Measurements from ENCODE around the gene C18orf63. TPM values are rescaled to one million over a fixed set of nuclear protein-coding genes. Genes with fewer than 3 reads are reported as not detected.

Gene C18orf63
- total and polyA plus RNA-seq, 4 donors, result not detected

DNA sequence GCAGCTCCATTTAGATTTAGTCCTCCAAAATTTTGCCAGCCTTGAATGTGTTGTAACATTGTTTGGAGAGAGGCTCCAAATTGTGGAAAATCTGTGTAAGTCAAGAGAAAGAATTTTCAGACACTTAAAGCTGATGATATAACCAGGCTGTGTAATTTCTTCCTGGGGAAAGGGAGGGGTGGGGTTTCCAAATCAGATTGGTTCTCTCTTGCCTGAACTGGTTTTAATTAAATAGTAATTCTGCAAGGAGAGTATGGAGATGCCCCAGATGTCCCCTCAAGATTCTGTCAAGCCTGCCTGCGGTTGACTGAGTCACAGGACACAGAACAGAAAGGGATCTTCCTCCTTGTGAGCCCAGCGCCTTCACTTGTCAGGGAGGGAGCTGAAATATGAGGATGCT, 54.5 kb downstream of the C18orf63 start:
- Histone ChIP-seq H3K9ac (ENCODE audit: low read depth in 1 of 2, low read length in 2 of 2) (no peak overlapping the region), H3K9me3 (ENCODE audit: control insufficient read depth in 4 of 4, low read length in 3 of 4) (no peaks in the 10 kb centered on the region), H3K4me3 (ENCODE audit: low read depth in 1 of 3, low read length in 3 of 3) (no peak overlapping the region), H3K4me1 (ENCODE audit: control insufficient read depth in 4 of 4, insufficient read depth in 4 of 4, low read length in 3 of 4) (peaks cover 0 to 12% (median 7%) of the 10 kb centered on the region in 4 donors), H3K36me3 (ENCODE audit: control insufficient read depth in 4 of 4, insufficient read depth in 3 of 4, low read depth in 1 of 4, low read length in 3 of 4) (no peaks in the 10 kb centered on the region), H3K27ac (ENCODE audit: low read depth in 1 of 2, low read length in 2 of 2) (no peak overlapping the region), H3K27me3 (ENCODE audit: control insufficient read depth in 4 of 4, insufficient read depth in 4 of 4, low read length in 3 of 4) (no peaks in the 10 kb centered on the region)
- 97% methylated on average over 2 of the region's 2 CpGs for WGBS
- no peak for DNase-seq (ENCODE audit: low spot score)
- no peak for TF ChIP-seq YY1 (IDR thresholded peaks at IDR 0.05)
- no peak for TF ChIP-seq SP1 (IDR thresholded peaks at IDR 0.05)
- TF ChIP-seq, protein P1, sequence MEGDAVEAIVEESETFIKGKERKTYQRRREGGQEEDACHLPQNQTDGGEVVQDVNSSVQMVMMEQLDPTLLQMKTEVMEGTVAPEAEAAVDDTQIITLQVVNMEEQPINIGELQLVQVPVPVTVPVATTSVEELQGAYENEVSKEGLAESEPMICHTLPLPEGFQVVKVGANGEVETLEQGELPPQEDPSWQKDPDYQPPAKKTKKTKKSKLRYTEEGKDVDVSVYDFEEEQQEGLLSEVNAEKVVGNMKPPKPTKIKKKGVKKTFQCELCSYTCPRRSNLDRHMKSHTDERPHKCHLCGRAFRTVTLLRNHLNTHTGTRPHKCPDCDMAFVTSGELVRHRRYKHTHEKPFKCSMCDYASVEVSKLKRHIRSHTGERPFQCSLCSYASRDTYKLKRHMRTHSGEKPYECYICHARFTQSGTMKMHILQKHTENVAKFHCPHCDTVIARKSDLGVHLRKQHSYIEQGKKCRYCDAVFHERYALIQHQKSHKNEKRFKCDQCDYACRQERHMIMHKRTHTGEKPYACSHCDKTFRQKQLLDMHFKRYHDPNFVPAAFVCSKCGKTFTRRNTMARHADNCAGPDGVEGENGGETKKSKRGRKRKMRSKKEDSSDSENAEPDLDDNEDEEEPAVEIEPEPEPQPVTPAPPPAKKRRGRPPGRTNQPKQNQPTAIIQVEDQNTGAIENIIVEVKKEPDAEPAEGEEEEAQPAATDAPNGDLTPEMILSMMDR (IDR thresholded peaks at IDR 0.05; ENCODE audit: low read depth, low read length, missing input control), result no peak
- no peak for TF ChIP-seq TAF1 (conservative IDR thresholded peaks at IDR 0.05)
- no peak for TF ChIP-seq HNF4G (IDR thresholded peaks at IDR 0.05)
- no peak for TF ChIP-seq MAX (IDR thresholded peaks at IDR 0.05)
- TF ChIP-seq FOXA1 (IDR thresholded peaks at IDR 0.05), result no peak
- TF ChIP-seq JUND (IDR thresholded peaks at IDR 0.05), result no peak
- no peak for TF ChIP-seq NR2F2 (IDR thresholded peaks at IDR 0.05)
- no peak for TF ChIP-seq GABPA (IDR thresholded peaks at IDR 0.05 in 1 of 2, conservative IDR thresholded peaks at IDR 0.05 in 1 of 2)
- TF ChIP-seq REST (IDR thresholded peaks at IDR 0.05), result no peak
- TF ChIP-seq FOXA2 (IDR thresholded peaks at IDR 0.05), result no peak
- no peak for TF ChIP-seq RXRA (IDR thresholded peaks at IDR 0.05)
- TF ChIP-seq EGR1 (IDR thresholded peaks at IDR 0.05; ENCODE audit: low read depth in 2 of 2), result no peak
- TF ChIP-seq, protein P2, sequence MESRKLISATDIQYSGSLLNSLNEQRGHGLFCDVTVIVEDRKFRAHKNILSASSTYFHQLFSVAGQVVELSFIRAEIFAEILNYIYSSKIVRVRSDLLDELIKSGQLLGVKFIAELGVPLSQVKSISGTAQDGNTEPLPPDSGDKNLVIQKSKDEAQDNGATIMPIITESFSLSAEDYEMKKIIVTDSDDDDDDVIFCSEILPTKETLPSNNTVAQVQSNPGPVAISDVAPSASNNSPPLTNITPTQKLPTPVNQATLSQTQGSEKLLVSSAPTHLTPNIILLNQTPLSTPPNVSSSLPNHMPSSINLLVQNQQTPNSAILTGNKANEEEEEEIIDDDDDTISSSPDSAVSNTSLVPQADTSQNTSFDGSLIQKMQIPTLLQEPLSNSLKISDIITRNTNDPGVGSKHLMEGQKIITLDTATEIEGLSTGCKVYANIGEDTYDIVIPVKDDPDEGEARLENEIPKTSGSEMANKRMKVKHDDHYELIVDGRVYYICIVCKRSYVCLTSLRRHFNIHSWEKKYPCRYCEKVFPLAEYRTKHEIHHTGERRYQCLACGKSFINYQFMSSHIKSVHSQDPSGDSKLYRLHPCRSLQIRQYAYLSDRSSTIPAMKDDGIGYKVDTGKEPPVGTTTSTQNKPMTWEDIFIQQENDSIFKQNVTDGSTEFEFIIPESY (IDR thresholded peaks at IDR 0.05), result no peak

- H3K36me3 ChIP-seq (ENCODE audit: control insufficient read depth in 4 of 4, insufficient read depth in 3 of 4, low read depth in 1 of 4, low read length in 3 of 4), result no peaks in the 10 kb centered on the region
- WGBS, result 82% methylated on average over 8 of the region's 8 CpGs
- H3K9ac ChIP-seq (ENCODE audit: low read depth in 1 of 2, low read length in 2 of 2), result no peak overlapping the region
- no peaks in the 10 kb centered on the region for H3K27me3 ChIP-seq (ENCODE audit: control insufficient read depth in 4 of 4, insufficient read depth in 4 of 4, low read length in 3 of 4)
- H3K9me3 ChIP-seq (ENCODE audit: control insufficient read depth in 4 of 4, low read length in 3 of 4), result no peaks in the 10 kb centered on the region
- peak; percentile 2 for DNase-seq (ENCODE audit: low spot score)
- H3K4me1 ChIP-seq (ENCODE audit: control insufficient read depth in 4 of 4, insufficient read depth in 4 of 4, low read length in 3 of 4), result peaks cover 0 to 6% (median 3%) of the 10 kb centered on the region in 4 donors
- H3K27ac ChIP-seq (ENCODE audit: low read depth in 1 of 2, low read length in 2 of 2), result no peak overlapping the region
- TF ChIP-seq HNF4A (conservative IDR thresholded peaks at IDR 0.05) (no peak), FOXA2 (IDR thresholded peaks at IDR 0.05) (no peak), YY1 (IDR thresholded peaks at IDR 0.05) (no peak), MAX (IDR thresholded peaks at IDR 0.05) (no peak), HNF4G (IDR thresholded peaks at IDR 0.05) (no peak), TAF1 (conservative IDR thresholded peaks at IDR 0.05) (no peak), NR2F2 (IDR thresholded peaks at IDR 0.05) (no peak), JUND (IDR thresholded peaks at IDR 0.05) (no peak), SP1 (IDR thresholded peaks at IDR 0.05) (no peak), RAD21 (IDR thresholded peaks at IDR 0.05) (no peak), GABPA (IDR thresholded peaks at IDR 0.05 in 1 of 2, conservative IDR thresholded peaks at IDR 0.05 in 1 of 2) (no peak), FOXA1 (IDR thresholded peaks at IDR 0.05) (no peak), EGR1 (IDR thresholded peaks at IDR 0.05; ENCODE audit: low read depth in 2 of 2) (no peak), RXRA (IDR thresholded peaks at IDR 0.05) (no peak)
- TF ChIP-seq, protein P1 (IDR thresholded peaks at IDR 0.05; ENCODE audit: low read depth, low read length, missing input control), result no peak
- TF ChIP-seq, protein P2 (IDR thresholded peaks at IDR 0.05), result no peak
- H3K4me3 ChIP-seq (ENCODE audit: low read depth in 1 of 3, low read length in 3 of 3), result no peak overlapping the region
These were observed 57.8 kb downstream of the C18orf63 start for GRCh38 chr18:74373428-74373827.

Data from liver (tissue), 9 donors.